ENCODE results near the gene TMEM26.
"Not testable (repeated sequence)": the region's sequence is repeated elsewhere in the genome, so short reads cannot be mapped to it uniquely, and the experiment has no call there.

TMEM26 gene

GRCh38 chr10:61404751-61405150 is 48.4 kb downstream of the TMEM26 start:
- DNase-seq, result no peak

GRCh38 chr10:61400524-61400923 is 52.7 kb downstream of the TMEM26 start:
- no peak for DNase-seq

- no peak for DNase-seq
Measured at GRCh38 chr10:61399406-61399805, 53.8 kb downstream of the TMEM26 start.

GRCh38 chr10:61398366-61399129 is 54.6 kb downstream of the TMEM26 start:
- DNase-seq, result no peak

GRCh38 chr10:61397175-61397986 is 55.8 kb downstream of the TMEM26 start:
- DNase-seq, result no peak

- DNase-seq, result no peak
Measured at GRCh38 chr10:61391281-61391680, 61.9 kb downstream of the TMEM26 start.

GRCh38 chr10:61390851-61391250 is 62.3 kb downstream of the TMEM26 start:
- DNase-seq, result no peak

GRCh38 chr10:61389887-61390286 is 63.3 kb downstream of the TMEM26 start:
- DNase-seq, result no peak

- DNase-seq, result not testable (repeated sequence)
Measured at GRCh38 chr10:61388986-61389385, 64.2 kb downstream of the TMEM26 start.

- DNase-seq, result no peak
Measured at GRCh38 chr10:61385231-61386001, 67.8 kb downstream of the TMEM26 start.

- not testable (repeated sequence) for DNase-seq
Measured at GRCh38 chr10:61381153-61381552, 72.0 kb downstream of the TMEM26 start.

- no peak for DNase-seq
Measured at GRCh38 chr10:61378865-61379264, 74.3 kb downstream of the TMEM26 start.

GRCh38 chr10:61376908-61377368 is 76.2 kb downstream of the TMEM26 start:
- no peak for DNase-seq

GRCh38 chr10:61376377-61376776 is 76.8 kb downstream of the TMEM26 start:
- no peak for DNase-seq

GRCh38 chr10:61366365-61366764 is 86.8 kb downstream of the TMEM26 start:
- no peak for DNase-seq

GRCh38 chr10:61364619-61365018 is 88.6 kb downstream of the TMEM26 start:
- no peak for DNase-seq

- no peak for DNase-seq
Measured at GRCh38 chr10:61363006-61363405, 90.2 kb downstream of the TMEM26 start.

- no peak for DNase-seq
Measured at GRCh38 chr10:61359452-61359851, 93.7 kb downstream of the TMEM26 start.

- DNase-seq, result no peak
Measured at GRCh38 chr10:61357687-61358086, 95.5 kb downstream of the TMEM26 start.
